Ishikawa (cell line): Measurements from ENCODE around the gene APLP1.

Experiments used
- CEBPB ChIP-seq: IDR thresholded peaks from 2 replicates; pipeline ENCODE4 v1.6.1; 2012
- CREB1 ChIP-seq: IDR thresholded peaks from 2 replicates; pipeline ENCODE4 v1.6.1; 2012; ENCODE audit warnings: low read depth
- EGR1 ChIP-seq: IDR thresholded peaks from 2 replicates; pipeline ENCODE4 v1.6.1; 2012
- EP300 ChIP-seq: IDR thresholded peaks from 2 replicates; pipeline ENCODE4 v1.6.1; 2012; ENCODE audit warnings: borderline replicate concordance
- FOXM1 ChIP-seq: IDR thresholded peaks from 2 replicates; pipeline ENCODE4 v1.6.1; 2012; ENCODE audit warnings: low read depth, borderline replicate concordance
- MAX ChIP-seq: IDR thresholded peaks from 2 replicates; pipeline ENCODE4 v1.6.1; 2012
- NFIC ChIP-seq: IDR thresholded peaks from 2 replicates; pipeline ENCODE4 v1.6.1; 2012
- RAD21 ChIP-seq: IDR thresholded peaks from 2 replicates; pipeline ENCODE4 v1.6.1; 2012; ENCODE audit warnings: low read depth
- REST ChIP-seq: IDR thresholded peaks from 2 replicates; pipeline ENCODE4 v1.6.1; 2012; ENCODE audit warnings: low read depth, mild to moderate bottlenecking
- TAF1 ChIP-seq: IDR thresholded peaks from 2 replicates; pipeline ENCODE4 v1.6.1; 2012; ENCODE audit warnings: low read depth, mild to moderate bottlenecking
- TEAD4 ChIP-seq: IDR thresholded peaks from 2 replicates; pipeline ENCODE4 v1.6.1; 2012
- USF1 ChIP-seq: IDR thresholded peaks from 2 replicates; pipeline ENCODE4 v1.6.1; 2012
- YY1 ChIP-seq: IDR thresholded peaks from 2 replicates; pipeline ENCODE4 v1.6.1; 2012; ENCODE audit warnings: low read depth
- ZBTB7A ChIP-seq: IDR thresholded peaks from 2 replicates; pipeline ENCODE4 v1.6.1; 2012; ENCODE audit warnings: low read depth

Gene APLP1

GRCh38 chr19:35911173-35911572, 42.8 kb downstream of the APLP1 start:
- no peak for TF ChIP-seq MAX
- TF ChIP-seq ZBTB7A = no peak
- TF ChIP-seq USF1 = no peak
- no peak for TF ChIP-seq REST
- peak; percentile 22; the same call in 1 of the 2 replicates for TF ChIP-seq RAD21
- TF ChIP-seq EGR1 = no peak
- TF ChIP-seq FOXM1 = no peak

GRCh38 chr19:35911790-35912189, 43.4 kb downstream of the APLP1 start:
- TF ChIP-seq EP300 (no peak), CEBPB (no peak), ZBTB7A (no peak), NFIC (peak; percentile 69), YY1 (no peak), TAF1 (no peak), RAD21 (no peak)

GRCh38 chr19:35913589-35913988, 45.2 kb downstream of the APLP1 start:
- TF ChIP-seq TAF1 (no peak), ZBTB7A (no peak), EP300 (no peak)

- TF ChIP-seq FOXM1 = no peak
Measured at GRCh38 chr19:35915443-35915842, 47.1 kb downstream of the APLP1 start.

GRCh38 chr19:35919306-35919705, 50.9 kb downstream of the APLP1 start:
- TF ChIP-seq CEBPB (no peak), NFIC (no peak), MAX (no peak), FOXM1 (no peak), REST (no peak), CREB1 (no peak)

- TF ChIP-seq CREB1 (no peak), MAX (no peak), NFIC (no peak), EGR1 (no peak), CEBPB (no peak), REST (no peak), TEAD4 (no peak)
Measured at GRCh38 chr19:35921012-35921411, 52.6 kb downstream of the APLP1 start.

GRCh38 chr19:35925501-35925900, 57.1 kb downstream of the APLP1 start:
- no peak for TF ChIP-seq REST
- TF ChIP-seq EP300 = no peak
- no peak for TF ChIP-seq RAD21
- TF ChIP-seq MAX = no peak
- TF ChIP-seq TEAD4 = no peak
- TF ChIP-seq CREB1 = no peak
- no peak for TF ChIP-seq TAF1
- TF ChIP-seq USF1 = no peak
- TF ChIP-seq CEBPB = no peak
- no peak for TF ChIP-seq YY1
- TF ChIP-seq FOXM1 = no peak
